IMR-90 (cell line): ENCODE measurements around the gene SLC6A4. TPM values are rescaled to one million over a fixed set of nuclear protein-coding genes. Genes with fewer than 3 reads are reported as not detected.

Source experiments
- ATAC-seq: fragments of 200-7000 bp; cut with Tn5 transposase; 2 replicates; pipeline ENCODE4 v1.9.1; 2020; ENCODE audit warnings: low read depth, mild to moderate bottlenecking, moderate library complexity
- BruUV-seq: library from RNA; stranded (reverse); fragments of 400-500 nt; replicated peaks from 2 replicates; lab custom pipeline; 2021; lab: Mats Ljungman, UMichigan
- CTCF ChIA-PET: fragments of 300-600 bp; formaldehyde crosslinking; extraction: SDS; loops from one replicate; lab custom pipeline; 2021; ENCODE audit warnings: antibody characterized with exemption; lab: Yijun Ruan, JAX
- POLR2A ChIA-PET: fragments of 300-600 bp; sonication (Branson Sonifier 250); formaldehyde crosslinking; loops from one replicate; lab custom pipeline; 2022; ENCODE audit warnings: antibody characterized with exemption; ENCODE audit not compliant: unreplicated experiment; lab: Charles Lee
- DNase-seq: peaks from one replicate; pipeline ENCODE4 v3.0.0; 2013
- H2AFZ ChIP-seq: replicated peaks from 2 replicates; pipeline ENCODE3; 2013; ENCODE audit warnings: low read length, mild to moderate bottlenecking; ENCODE audit not compliant: poor library complexity
- H2AK5ac ChIP-seq: 2 replicates; pipeline ENCODE4 v1.6.1; 2013; ENCODE audit warnings: low read depth, low read length, inconsistent platforms
- H2AK9ac ChIP-seq: replicated peaks from 2 replicates; pipeline ENCODE3; 2013; ENCODE audit warnings: mild to moderate bottlenecking, low read depth, low read length, moderate library complexity; ENCODE audit not compliant: poor library complexity
- H2BK120ac ChIP-seq: 2 replicates; pipeline ENCODE4 v1.6.1; 2013; ENCODE audit warnings: low read depth, low read length, inconsistent platforms
- H2BK15ac ChIP-seq: 3 replicates; pipeline ENCODE4 v1.6.1; 2013; ENCODE audit warnings: low read depth, low read length, inconsistent platforms
- H2BK20ac ChIP-seq: 2 replicates; pipeline ENCODE4 v1.6.1; 2013; ENCODE audit warnings: low read depth, mild to moderate bottlenecking, inconsistent platforms, low read length, moderate library complexity
- H2BK5ac ChIP-seq: 2 replicates; pipeline ENCODE4 v1.6.1; 2013; ENCODE audit warnings: mild to moderate bottlenecking, low read depth, low read length, inconsistent platforms; ENCODE audit not compliant: poor library complexity, severe bottlenecking
- H3K14ac ChIP-seq: replicated peaks from 2 replicates; pipeline ENCODE4 v1.6.1; 2013; ENCODE audit warnings: low read depth, low read length, inconsistent platforms
- H3K18ac ChIP-seq: 2 replicates; pipeline ENCODE4 v1.6.1; 2013; ENCODE audit warnings: low read depth, low read length, control low read depth
- H3K23ac ChIP-seq: 2 replicates; pipeline ENCODE4 v1.6.1; 2013; ENCODE audit warnings: low read depth, low read length, inconsistent platforms
- H3K27ac ChIP-seq: 2 replicates; pipeline ENCODE4 v1.5.1; 2013; ENCODE audit warnings: mild to moderate bottlenecking, control low read depth, low read length; ENCODE audit not compliant: insufficient read depth
- H3K27me3 ChIP-seq: 2 replicates; pipeline ENCODE4 v1.6.1; 2013; ENCODE audit warnings: low read length; ENCODE audit not compliant: control insufficient read depth, insufficient read depth
- H3K36me3 ChIP-seq: 2 replicates; pipeline ENCODE4 v1.6.1; 2013; ENCODE audit warnings: low read length, mixed read lengths; ENCODE audit not compliant: control insufficient read depth, insufficient read depth
- H3K4ac ChIP-seq: 2 replicates; pipeline ENCODE4 v1.6.1; 2013; ENCODE audit warnings: low read depth, low read length, inconsistent platforms
- H3K4me1 ChIP-seq: 2 replicates; pipeline ENCODE4 v1.6.1; 2013; ENCODE audit warnings: low read length, mixed read lengths; ENCODE audit not compliant: control insufficient read depth, insufficient read depth
- H3K4me2 ChIP-seq: 2 replicates; pipeline ENCODE4 v1.6.1; 2013; ENCODE audit warnings: low read depth, mild to moderate bottlenecking, control low read depth, low read length, moderate library complexity
- H3K4me3 ChIP-seq: 2 replicates; pipeline ENCODE4 v1.5.1; 2013; ENCODE audit warnings: low read depth, mild to moderate bottlenecking, control low read depth, low read length, moderate library complexity; ENCODE audit not compliant: insufficient read depth
- H3K56ac ChIP-seq: 2 replicates; pipeline ENCODE4 v1.6.1; 2013; ENCODE audit warnings: low read length, inconsistent platforms; ENCODE audit not compliant: insufficient read depth; ENCODE audit errors: extremely low read depth
- H3K79me1 ChIP-seq, 2 experiments: 2 replicates each; pipeline ENCODE4 v1.6.1; 2013; ENCODE audit warnings: low read length in 2 of 2, inconsistent platforms in 1 of 2, low read depth in 1 of 2
- H3K9ac ChIP-seq: 2 replicates; pipeline ENCODE4 v1.6.1; 2013; ENCODE audit warnings: low read depth, low read length, control low read depth
- H3K9me1 ChIP-seq: 2 replicates; pipeline ENCODE4 v1.6.1; 2013; ENCODE audit warnings: low read length, inconsistent platforms; ENCODE audit not compliant: insufficient read depth
- H3K9me3 ChIP-seq: 2 replicates; pipeline ENCODE4 v1.6.1; 2013; ENCODE audit warnings: low read length; ENCODE audit not compliant: control insufficient read depth, insufficient read depth
- H4K20me1 ChIP-seq: 2 replicates; pipeline ENCODE4 v1.6.1; 2013; ENCODE audit warnings: low read length, inconsistent platforms; ENCODE audit not compliant: insufficient read depth
- H4K5ac ChIP-seq: 2 replicates; pipeline ENCODE4 v1.6.1; 2013; ENCODE audit warnings: mild to moderate bottlenecking, low read depth, low read length, control low read depth
- H4K8ac ChIP-seq, 2 experiments: 2 replicates each; pipeline ENCODE4 v1.6.1; 2013; ENCODE audit warnings: low read depth in 2 of 2, low read length in 2 of 2, control low read depth in 1 of 2, inconsistent platforms in 1 of 2
- H4K91ac ChIP-seq: 2 replicates; pipeline ENCODE4 v1.6.1; 2013; ENCODE audit warnings: low read depth, low read length, inconsistent platforms; ENCODE audit not compliant: insufficient read depth
- CHD1 ChIP-seq: IDR thresholded peaks from 2 replicates; pipeline ENCODE4 v1.6.1; 2012; ENCODE audit warnings: low read depth, low read length, improper control_type of control experiment
- CTCF ChIP-seq: conservative IDR thresholded peaks from 2 replicates; pipeline ENCODE4 v1.5.1; 2012; ENCODE audit warnings: mild to moderate bottlenecking, low read depth, low read length, improper control_type of control experiment
- POLR2A ChIP-seq: IDR thresholded peaks from 2 replicates; pipeline ENCODE4 v1.6.1; 2012; ENCODE audit warnings: mild to moderate bottlenecking, low read depth, low read length
- RCOR1 ChIP-seq: IDR thresholded peaks from 2 replicates; pipeline ENCODE4 v1.6.1; 2012; ENCODE audit warnings: mild to moderate bottlenecking, low read length, improper control_type of control experiment; ENCODE audit not compliant: insufficient replicate concordance
- RFX5 ChIP-seq: IDR thresholded peaks from 2 replicates; pipeline ENCODE4 v1.8.0; 2012; ENCODE audit warnings: low read depth, mild to moderate bottlenecking, low read length, moderate library complexity
- WGBS, 2 experiments: methylation state at CpG; one replicate each; pipeline versions ENCODE4 v1.1.5 to v1.1.7; 2013; ENCODE audit warnings: missing lambda C conversion rate in 2 of 2; ENCODE audit not compliant: insufficient read length in 1 of 2; ENCODE audit errors: extremely low coverage in 2 of 2; 5-methylcytosine and 5-hydroxymethylcytosine counted together
- dilution Hi-C: fragments of 300-500 bp; cut with HindIII; formaldehyde crosslinking; loops from one replicate; pipeline ENCODE4 v1.14.3; 2018; ENCODE audit warnings: low sequenced_read_pairs; ENCODE audit not compliant: unreplicated experiment
- in situ Hi-C: fragments of 300-500 bp; cut with MboI; formaldehyde crosslinking; loops from 3 replicates; pipeline ENCODE4 v1.14.3; 2019; ENCODE audit warnings: low sequenced_read_pairs, inconsistent platforms, mixed read lengths
- intact Hi-C: fragments of 100-400 bp; cut with micrococcal nuclease; formaldehyde crosslinking; loops from 2 replicates; pipeline ENCODE4 v1.10.0; 2022
- polyA plus RNA-seq, 3 experiments: library from polyadenylated mRNA; depleted of rRNA; stranded (reverse); fragments of >200 nt; gene quantifications; 2 replicates each; pipeline ENCODE4 v1.2.3, GENCODE V29; 2012; ENCODE audit warnings: low replicate concordance in 1 of 3
- total RNA-seq: library from RNA; depleted of rRNA; stranded (reverse); fragments of >200 nt; gene quantifications from 2 replicates; pipeline ENCODE4 v1.2.3, GENCODE V29; 2012

The SLC6A4 gene
- total and polyA plus RNA-seq, 2 of the 4 experiments (the other 2 are of a cell fraction), result under 0.01 TPM; not detected in 1

DNA sequence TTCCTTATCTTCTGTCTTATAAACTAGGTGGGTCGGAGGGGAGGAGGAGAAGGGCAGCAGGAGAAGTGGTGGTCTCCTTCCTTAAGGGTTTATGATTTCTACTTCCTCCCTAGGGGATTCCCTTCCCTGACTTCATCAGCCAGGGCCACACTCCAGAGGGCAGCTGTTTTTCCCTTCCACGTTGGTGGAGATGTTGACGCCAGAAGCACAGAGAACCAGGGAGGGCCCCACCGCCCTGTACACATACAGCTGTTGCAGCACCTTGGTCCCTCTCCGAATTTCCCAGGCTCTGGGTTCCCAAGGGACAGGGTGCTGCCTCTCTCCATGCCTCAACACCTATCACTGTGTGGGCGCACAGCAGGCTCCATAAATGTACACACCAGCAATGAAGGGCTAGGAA is 5.6 kb upstream of the SLC6A4 start:
- in situ Hi-C loops (no loop called here), dilution Hi-C loops (no loop called here), intact Hi-C loops (loop anchor here (5.0 kb wide), 1 partner anchor 474 kb away; no protein-coding TSS in a partner anchor)
- Histone ChIP-seq H2AK5ac (no peak overlapping the region), H4K8ac (no peak overlapping the region), H3K4me2 (no peak overlapping the region), H3K27ac (no peak overlapping the region), H3K18ac (no peak overlapping the region), H3K9ac (no peak overlapping the region), H3K14ac (no peak overlapping the region), H4K20me1 (no peaks in the 10 kb centered on the region), H3K56ac (no peak overlapping the region), H2BK20ac (no peak overlapping the region), H2AK9ac (no peak overlapping the region), H3K23ac (no peak overlapping the region), H3K79me1 (no peaks in the 10 kb centered on the region; a peak in 1 of 4 replicates), H3K36me3 (no peaks in the 10 kb centered on the region), H3K27me3 (peaks cover 29% of the 10 kb centered on the region), H2BK5ac (no peak overlapping the region), H3K9me3 (no peaks in the 10 kb centered on the region; the same call in 1 of the 2 replicates), H3K9me1 (peaks cover 5% of the 10 kb centered on the region), H3K4me1 (peaks cover 7% of the 10 kb centered on the region), H2BK120ac (no peak overlapping the region), H3K4ac (no peak overlapping the region), H2BK15ac (no peak overlapping the region), H4K91ac (no peak overlapping the region), H4K5ac (no peak overlapping the region), H3K4me3 (no peak overlapping the region), H2AFZ (no peak overlapping the region)
- 100% methylated on average over 1 of the region's 6 CpGs; no CpG with 5 or more reads in 1 of the 2 experiments for WGBS, 2 experiments
- POLR2A ChIA-PET, result interaction anchor here (0.6 kb wide), 1 partner anchor 550 kb away, joined by 3 read pairs; no protein-coding TSS in a partner anchor
- no peak for DNase-seq
- no peak for ATAC-seq
- TF ChIP-seq RCOR1 (no peak), RFX5 (no peak), POLR2A (no peak), CHD1 (no peak), CTCF (no peak)
- CTCF ChIA-PET, result no interaction called here
- BruUV-seq, result no TSS peak
